ENCODE results near the gene HEATR5B.

The HEATR5B gene

DNA sequence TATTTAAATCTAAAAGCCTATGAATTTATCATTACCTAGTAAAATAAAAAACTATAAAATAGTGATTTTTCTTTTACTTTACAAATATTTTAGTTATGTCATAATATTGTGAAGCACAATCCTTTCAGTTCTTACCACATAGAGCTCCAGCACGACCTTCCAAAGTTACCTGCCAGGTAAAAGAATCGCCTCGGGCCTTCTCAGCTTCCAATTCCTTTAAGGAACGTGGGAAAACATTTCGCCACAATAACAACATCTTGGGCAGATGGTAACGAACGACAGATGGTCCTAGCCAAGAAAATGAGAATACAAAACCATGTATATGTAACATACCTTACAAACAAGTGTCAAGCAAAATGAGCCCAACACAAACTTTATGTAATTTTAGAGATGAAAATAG is 23.7 kb downstream of the HEATR5B start:
- Histone ChIP-seq H3K9ac (no peak overlapping the region), H3K4me3 (IDR thresholded peaks at IDR 0.05; ENCODE audit: insufficient read depth, low read depth, low read length) (no peak overlapping the region), H2AFZ (ENCODE audit: low read depth) (no peak overlapping the region), H3K36me3 (ENCODE audit: insufficient read depth) (0 out of 2 replicates have a peak, but pooled peaks cover 5% of the 10 kb centered on the region), H3K4me1 (ENCODE audit: low read depth, poor library complexity, severe bottlenecking) (no peaks in the 10 kb centered on the region), H3K79me2 (ENCODE audit: insufficient read depth, low read depth) (no peaks in the 10 kb centered on the region), H4K20me1 (ENCODE audit: insufficient read depth) (no peaks in the 10 kb centered on the region), H3K4me2 (no peak overlapping the region), H3K27ac (no peak overlapping the region), H3K27me3 (ENCODE audit: insufficient read depth, low read depth) (no peaks in the 10 kb centered on the region)
- TF ChIP-seq, protein P1, sequence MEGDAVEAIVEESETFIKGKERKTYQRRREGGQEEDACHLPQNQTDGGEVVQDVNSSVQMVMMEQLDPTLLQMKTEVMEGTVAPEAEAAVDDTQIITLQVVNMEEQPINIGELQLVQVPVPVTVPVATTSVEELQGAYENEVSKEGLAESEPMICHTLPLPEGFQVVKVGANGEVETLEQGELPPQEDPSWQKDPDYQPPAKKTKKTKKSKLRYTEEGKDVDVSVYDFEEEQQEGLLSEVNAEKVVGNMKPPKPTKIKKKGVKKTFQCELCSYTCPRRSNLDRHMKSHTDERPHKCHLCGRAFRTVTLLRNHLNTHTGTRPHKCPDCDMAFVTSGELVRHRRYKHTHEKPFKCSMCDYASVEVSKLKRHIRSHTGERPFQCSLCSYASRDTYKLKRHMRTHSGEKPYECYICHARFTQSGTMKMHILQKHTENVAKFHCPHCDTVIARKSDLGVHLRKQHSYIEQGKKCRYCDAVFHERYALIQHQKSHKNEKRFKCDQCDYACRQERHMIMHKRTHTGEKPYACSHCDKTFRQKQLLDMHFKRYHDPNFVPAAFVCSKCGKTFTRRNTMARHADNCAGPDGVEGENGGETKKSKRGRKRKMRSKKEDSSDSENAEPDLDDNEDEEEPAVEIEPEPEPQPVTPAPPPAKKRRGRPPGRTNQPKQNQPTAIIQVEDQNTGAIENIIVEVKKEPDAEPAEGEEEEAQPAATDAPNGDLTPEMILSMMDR (conservative IDR thresholded peaks at IDR 0.05; ENCODE audit: low read depth, low read length), result no peak

DNA sequence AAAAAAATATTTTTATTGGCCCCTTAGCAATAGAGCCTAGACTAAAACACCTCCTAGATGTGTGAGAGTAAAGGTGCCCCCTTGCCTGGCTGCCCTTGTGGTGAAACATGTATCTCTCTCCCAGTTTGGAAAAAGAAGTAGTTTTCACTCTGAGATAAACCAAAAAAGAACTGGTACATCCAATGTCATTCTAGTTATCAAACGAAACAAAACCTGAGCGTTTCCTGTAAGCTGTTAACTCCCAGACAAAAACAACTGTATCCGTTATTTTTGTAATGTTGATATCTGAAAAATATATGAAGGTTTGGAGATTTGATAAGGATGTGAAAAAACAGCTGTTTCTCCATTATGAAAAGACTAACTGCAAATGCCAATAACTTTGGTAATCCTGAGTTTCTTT is 24.3 kb downstream of the HEATR5B start:
- no peak overlapping the region for H2AFZ ChIP-seq (ENCODE audit: low read depth)
- no peak overlapping the region for H3K9ac ChIP-seq
- H3K27ac ChIP-seq, result no peak overlapping the region
- no peaks in the 10 kb centered on the region for H4K20me1 ChIP-seq (ENCODE audit: insufficient read depth)
- no peak overlapping the region for H3K4me2 ChIP-seq
- 0 out of 2 replicates have a peak, but pooled peaks cover 4% of the 10 kb centered on the region for H3K36me3 ChIP-seq (ENCODE audit: insufficient read depth)
- no peak overlapping the region for H3K4me3 ChIP-seq (IDR thresholded peaks at IDR 0.05; ENCODE audit: insufficient read depth, low read depth, low read length)
- TF ChIP-seq, protein P1 (conservative IDR thresholded peaks at IDR 0.05; ENCODE audit: low read depth, low read length), result no peak
- H3K79me2 ChIP-seq (ENCODE audit: insufficient read depth, low read depth), result no peaks in the 10 kb centered on the region
- no peaks in the 10 kb centered on the region for H3K4me1 ChIP-seq (ENCODE audit: low read depth, poor library complexity, severe bottlenecking)
- no peaks in the 10 kb centered on the region for H3K27me3 ChIP-seq (ENCODE audit: insufficient read depth, low read depth)

DNA sequence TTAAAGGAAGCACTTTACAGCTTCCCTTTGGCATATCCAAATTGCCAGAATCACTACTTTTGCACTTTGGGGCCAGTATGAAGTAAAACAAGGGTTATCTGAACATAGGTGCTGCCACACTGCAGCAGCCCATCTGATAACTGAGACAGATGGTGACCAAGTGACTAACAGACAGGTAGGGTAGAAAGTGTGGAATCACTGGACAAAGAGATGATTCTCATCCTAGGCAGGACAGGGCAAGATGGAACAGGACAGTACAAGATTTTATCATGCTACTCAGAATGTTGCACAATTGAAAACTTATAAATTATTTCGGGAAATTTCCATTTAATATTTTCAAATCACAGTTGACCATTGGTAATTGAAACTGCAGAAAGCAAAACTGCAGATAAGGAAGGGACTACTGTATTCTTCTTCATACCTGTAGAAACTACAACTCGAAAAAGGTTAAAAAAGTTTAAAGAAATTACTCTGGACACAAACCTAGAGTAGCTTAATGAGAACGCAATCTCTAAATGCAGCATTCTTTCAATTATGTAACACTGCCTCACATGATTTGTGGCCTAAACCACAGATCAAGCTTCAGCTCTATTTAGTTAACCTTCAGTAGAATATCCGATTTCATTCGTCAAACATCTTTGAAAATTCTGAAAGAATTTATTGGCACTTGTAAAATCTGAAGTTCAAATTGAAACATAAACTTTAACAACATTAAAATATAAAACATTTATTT is 31.4 kb downstream of the HEATR5B start:
- Histone ChIP-seq H3K4me3 (IDR thresholded peaks at IDR 0.05; ENCODE audit: insufficient read depth, low read depth, low read length) (no peak overlapping the region), H3K4me2 (no peak overlapping the region), H3K36me3 (ENCODE audit: insufficient read depth) (0 out of 2 replicates have a peak, but pooled peaks cover 6% of the 10 kb centered on the region), H3K9ac (no peak overlapping the region), H3K27ac (no peak overlapping the region), H2AFZ (ENCODE audit: low read depth) (no peak overlapping the region), H4K20me1 (ENCODE audit: insufficient read depth) (no peaks in the 10 kb centered on the region), H3K27me3 (ENCODE audit: insufficient read depth, low read depth) (no peaks in the 10 kb centered on the region), H3K79me2 (ENCODE audit: insufficient read depth, low read depth) (no peaks in the 10 kb centered on the region), H3K4me1 (ENCODE audit: low read depth, poor library complexity, severe bottlenecking) (no peaks in the 10 kb centered on the region)
- TF ChIP-seq, protein P1 (conservative IDR thresholded peaks at IDR 0.05; ENCODE audit: low read depth, low read length), result no peak

DNA sequence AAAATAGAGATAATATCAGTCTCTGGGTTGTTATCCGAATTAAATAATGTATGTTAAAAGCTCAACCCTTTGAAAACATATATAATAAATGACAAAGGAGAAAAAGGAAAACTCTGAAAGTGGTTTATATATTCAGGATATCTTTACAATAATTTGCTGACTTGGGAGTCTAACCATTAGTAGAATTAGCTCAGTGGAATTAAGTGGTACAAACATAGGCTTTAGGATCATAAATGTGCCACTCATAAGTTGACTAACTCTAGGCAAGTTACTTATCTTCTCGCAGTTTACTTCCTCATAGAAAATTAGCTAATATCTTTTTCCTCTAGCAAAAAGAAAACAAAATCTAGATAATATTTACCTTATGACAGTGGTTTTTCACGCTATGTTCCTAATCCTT is 44.6 kb downstream of the HEATR5B start:
- Histone ChIP-seq H3K4me1 (ENCODE audit: low read depth, poor library complexity, severe bottlenecking) (no peaks in the 10 kb centered on the region), H3K36me3 (ENCODE audit: insufficient read depth) (no peaks in the 10 kb centered on the region), H4K20me1 (ENCODE audit: insufficient read depth) (no peaks in the 10 kb centered on the region), H3K27ac (no peak overlapping the region), H3K27me3 (ENCODE audit: insufficient read depth, low read depth) (no peaks in the 10 kb centered on the region), H2AFZ (ENCODE audit: low read depth) (no peak overlapping the region), H3K4me2 (no peak overlapping the region), H3K9ac (no peak overlapping the region), H3K4me3 (IDR thresholded peaks at IDR 0.05; ENCODE audit: insufficient read depth, low read depth, low read length) (no peak overlapping the region), H3K79me2 (ENCODE audit: insufficient read depth, low read depth) (no peaks in the 10 kb centered on the region)
- TF ChIP-seq, protein P1 (conservative IDR thresholded peaks at IDR 0.05; ENCODE audit: low read depth, low read length), result no peak
